Mesenchymal stem cell (in vitro differentiated cells and primary cell): Measurements from ENCODE around the gene FPR2.
A peak's percentile ranks its signal among the peaks of the same experiment; 100 is the strongest.

Experiments used
- DNase-seq: peaks from one replicate; pipeline ENCODE4 v3.0.0-alpha.2; 2013
- H2AFZ ChIP-seq: one replicate; pipeline ENCODE4 v1.6.1; 2013; ENCODE audit warnings: low read depth, mild to moderate bottlenecking, control low read depth, inconsistent platforms, low read length, moderate library complexity
- H2AK5ac ChIP-seq: 2 replicates; pipeline ENCODE4 v1.6.1; 2013; ENCODE audit warnings: low read length, moderate library complexity, mild to moderate bottlenecking, inconsistent platforms; ENCODE audit not compliant: severe bottlenecking
- H2BK120ac ChIP-seq: one replicate; pipeline ENCODE4 v1.6.1; 2013; ENCODE audit warnings: low read depth, mild to moderate bottlenecking, inconsistent platforms, low read length, moderate library complexity
- H2BK12ac ChIP-seq, 2 experiments: one replicate each; pipeline ENCODE4 v1.6.1; 2013; ENCODE audit warnings: inconsistent platforms in 2 of 2, low read length in 2 of 2, mild to moderate bottlenecking in 2 of 2, moderate library complexity in 2 of 2, control low read depth in 1 of 2
- H2BK15ac ChIP-seq: one replicate; pipeline ENCODE4 v1.6.1; 2013; ENCODE audit warnings: mild to moderate bottlenecking, low read depth, inconsistent platforms; ENCODE audit not compliant: poor library complexity, severe bottlenecking
- H2BK5ac ChIP-seq: 2 replicates; pipeline ENCODE4 v1.6.1; 2013; ENCODE audit warnings: low read depth, mild to moderate bottlenecking, low read length, control low read depth, inconsistent platforms; ENCODE audit not compliant: poor library complexity, severe bottlenecking
- H3K14ac ChIP-seq, 2 experiments: one replicate each; pipeline ENCODE4 v1.6.1; 2013; ENCODE audit warnings: inconsistent platforms in 2 of 2, low read length in 2 of 2, control low read depth in 1 of 2, mild to moderate bottlenecking in 1 of 2, moderate library complexity in 1 of 2
- H3K18ac ChIP-seq, 2 experiments: one replicate each; pipeline ENCODE4 v1.6.1; 2013; ENCODE audit warnings: inconsistent platforms in 2 of 2, low read length in 2 of 2, control low read depth in 1 of 2, low read depth in 1 of 2, mild to moderate bottlenecking in 1 of 2
- H3K23ac ChIP-seq, 2 experiments: one replicate each; pipeline ENCODE4 v1.6.1; 2013; ENCODE audit warnings: inconsistent platforms in 2 of 2, low read length in 2 of 2, mild to moderate bottlenecking in 2 of 2, moderate library complexity in 2 of 2, control low read depth in 1 of 2
- H3K27ac ChIP-seq: 2 replicates; pipeline ENCODE4 v1.5.1; 2013; ENCODE audit warnings: mild to moderate bottlenecking, moderate library complexity, low read length, control low read depth, inconsistent platforms; ENCODE audit not compliant: poor library complexity, severe bottlenecking
- H3K27me3 ChIP-seq, 2 experiments: 2 replicates each; pipeline versions ENCODE4 v1.6.1 to v1.7.0; 2013; ENCODE audit warnings: low read length in 2 of 2, mild to moderate bottlenecking in 2 of 2, moderate library complexity in 2 of 2, control low read depth in 1 of 2, inconsistent platforms in 1 of 2; ENCODE audit not compliant: control insufficient read depth in 1 of 2, insufficient read depth in 1 of 2
- H3K36me3 ChIP-seq, 2 experiments: 2 replicates each; pipeline versions ENCODE4 v1.6.1 to v1.7.0; 2013; ENCODE audit warnings: low read length in 2 of 2, control low read depth in 1 of 2, inconsistent platforms in 1 of 2, low read depth in 1 of 2, mild to moderate bottlenecking in 1 of 2; ENCODE audit not compliant: insufficient read depth in 2 of 2, control insufficient read depth in 1 of 2
- H3K4ac ChIP-seq, 2 experiments: one replicate each; pipeline ENCODE4 v1.6.1; 2013; ENCODE audit warnings: inconsistent platforms in 2 of 2, low read length in 2 of 2, mild to moderate bottlenecking in 2 of 2, moderate library complexity in 2 of 2, control low read depth in 1 of 2, low read depth in 1 of 2
- H3K4me1 ChIP-seq: 2 replicates; pipeline ENCODE4 v1.6.1; 2013; ENCODE audit warnings: low read depth, low read length, control low read depth; ENCODE audit not compliant: control insufficient read depth, insufficient read depth
- H3K4me2 ChIP-seq: 2 replicates; pipeline ENCODE4 v1.6.1; 2013; ENCODE audit warnings: low read length, mild to moderate bottlenecking, inconsistent platforms; ENCODE audit not compliant: poor library complexity, severe bottlenecking
- H3K4me3 ChIP-seq, 2 experiments: 2 replicates each; pipeline versions ENCODE4 v1.5.1 to v1.7.0; 2013; ENCODE audit warnings: low read length in 2 of 2, mild to moderate bottlenecking in 2 of 2, control low read depth in 1 of 2, low read depth in 1 of 2; ENCODE audit not compliant: insufficient read depth in 1 of 2
- H3K79me1 ChIP-seq: replicated peaks from 2 replicates; pipeline ENCODE4 v1.6.1; 2013; ENCODE audit warnings: mild to moderate bottlenecking, control low read depth, low read length, inconsistent platforms; ENCODE audit not compliant: poor library complexity, severe bottlenecking
- H3K9ac ChIP-seq: 2 replicates; pipeline ENCODE4 v1.7.0; 2013; ENCODE audit warnings: mild to moderate bottlenecking, low read length, moderate library complexity
- H3K9me3 ChIP-seq: 2 replicates; pipeline ENCODE4 v1.7.0; 2013; ENCODE audit warnings: mild to moderate bottlenecking, low read length; ENCODE audit not compliant: control insufficient read depth
- H4K8ac ChIP-seq: one replicate; pipeline ENCODE4 v1.6.1; 2013; ENCODE audit warnings: inconsistent platforms, mild to moderate bottlenecking, low read length, moderate library complexity
- H4K91ac ChIP-seq: one replicate; pipeline ENCODE4 v1.6.1; 2013; ENCODE audit warnings: mild to moderate bottlenecking, low read length, inconsistent platforms
- WGBS: methylation state at CpG from one replicate; pipeline ENCODE4 v1.1.7; 2013; ENCODE audit warnings: mixed read lengths; 5-methylcytosine and 5-hydroxymethylcytosine counted together

The FPR2 gene

DNA sequence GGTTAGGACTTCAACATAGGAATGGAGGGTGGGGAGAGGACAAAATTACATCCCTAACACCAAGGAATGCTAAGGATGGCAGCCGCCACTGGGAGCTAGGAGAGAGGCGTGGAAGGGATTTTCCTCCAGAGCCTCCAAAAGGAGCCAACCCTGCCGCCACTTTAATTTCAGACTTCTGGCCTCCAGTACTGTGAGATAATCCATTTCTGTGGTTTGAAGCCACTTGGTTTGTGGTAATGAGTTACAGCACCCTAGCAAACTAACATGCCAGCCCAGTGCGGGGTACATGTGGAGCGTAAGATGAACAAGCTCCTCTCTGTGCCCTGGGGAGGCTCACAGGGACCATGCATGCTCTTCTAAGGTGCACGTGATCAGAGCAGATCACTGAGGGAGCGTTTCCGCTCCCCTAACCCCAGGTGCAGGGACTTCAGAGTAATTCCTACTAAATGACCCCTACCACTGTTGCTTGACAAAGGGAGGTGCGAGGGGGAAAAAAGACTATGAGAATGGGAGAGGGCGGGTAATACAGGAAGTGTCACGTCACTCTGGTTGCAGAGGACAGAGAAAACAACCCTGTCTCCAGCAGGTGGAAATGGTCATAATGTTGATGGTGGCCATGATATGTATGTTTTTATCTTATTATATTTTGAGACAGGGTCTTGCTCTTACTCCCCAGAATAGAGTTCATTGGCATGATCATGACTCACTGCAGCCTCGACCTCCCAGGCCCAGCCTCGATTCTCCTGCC, 21.3 kb upstream of the FPR2 start:
- Histone ChIP-seq H2BK5ac (no peak overlapping the region), H2BK15ac (no peak overlapping the region), H3K9me3 (no peaks in the 10 kb centered on the region), H3K23ac (no peak overlapping the region), H3K27ac (no peak overlapping the region), H2BK12ac (no peak overlapping the region), H3K27me3 (no peaks in the 10 kb centered on the region), H3K4me3 (no peak overlapping the region), H2AK5ac (no peak overlapping the region), H3K4me2 (no peak overlapping the region), H4K8ac (no peak overlapping the region), H2AFZ (no peak overlapping the region), H3K36me3 (no peaks in the 10 kb centered on the region), H3K9ac (no peak overlapping the region), H3K4me1 (no peaks in the 10 kb centered on the region), H3K14ac (no peak overlapping the region), H3K4ac (no peak overlapping the region), H3K18ac (no peak overlapping the region), H3K79me1 (no peaks in the 10 kb centered on the region), H2BK120ac (no peak overlapping the region), H4K91ac (no peak overlapping the region)
- no peak for DNase-seq
- 76% methylated on average over 9 of the region's 13 CpGs for WGBS

DNA sequence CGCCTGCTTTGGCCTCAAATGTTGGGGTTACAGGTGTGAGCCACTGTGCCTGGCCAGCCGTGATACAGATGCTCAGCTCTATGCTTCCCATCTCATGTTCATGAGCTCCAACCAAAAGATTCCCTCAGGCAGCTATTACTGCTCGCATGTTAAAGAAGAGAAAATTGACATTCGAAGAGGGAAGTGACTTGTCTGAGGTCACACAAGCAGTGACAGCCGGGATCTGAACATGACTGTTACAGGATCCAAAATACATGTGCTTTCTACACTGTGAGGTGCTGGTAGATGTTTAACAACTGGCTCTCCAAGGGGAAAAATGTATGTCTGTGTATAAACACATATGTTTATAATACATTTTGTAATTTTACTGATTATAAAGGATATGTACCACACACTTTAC, 20.6 kb upstream of the FPR2 start:
- Histone ChIP-seq H3K14ac (no peak overlapping the region), H3K9me3 (no peaks in the 10 kb centered on the region), H2AFZ (no peak overlapping the region), H3K4me1 (no peaks in the 10 kb centered on the region), H3K23ac (no peak overlapping the region), H3K9ac (no peak overlapping the region), H2BK12ac (no peak overlapping the region), H3K4ac (no peak overlapping the region), H3K4me3 (no peak overlapping the region), H2BK120ac (no peak overlapping the region), H4K8ac (no peak overlapping the region), H3K27ac (no peak overlapping the region), H2BK5ac (no peak overlapping the region), H2BK15ac (no peak overlapping the region), H4K91ac (no peak overlapping the region), H3K79me1 (no peaks in the 10 kb centered on the region), H3K36me3 (no peaks in the 10 kb centered on the region), H3K18ac (no peak overlapping the region), H3K4me2 (no peak overlapping the region), H2AK5ac (no peak overlapping the region), H3K27me3 (no peaks in the 10 kb centered on the region)
- 81% methylated on average over 4 of the region's 5 CpGs for WGBS
- no peak for DNase-seq

DNA sequence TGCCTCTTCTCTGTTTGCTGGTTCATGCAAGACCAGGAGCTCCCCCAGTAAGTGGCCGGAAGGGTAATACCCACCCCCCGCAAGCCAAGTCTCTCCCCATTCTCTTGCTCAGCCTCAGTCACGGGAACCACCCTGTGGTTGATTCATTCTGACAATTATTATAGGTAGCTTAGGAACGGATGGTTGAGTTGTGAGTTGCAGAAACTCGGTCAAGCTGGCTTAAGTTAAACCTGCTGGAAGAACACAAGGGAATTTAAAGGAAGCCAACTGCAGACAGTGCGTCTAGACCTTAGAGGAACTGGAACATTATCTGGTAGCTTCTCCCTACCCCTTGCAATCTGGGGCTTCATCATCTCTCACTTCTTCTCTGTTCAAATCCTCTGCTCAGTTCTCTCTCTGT, 18.2 kb upstream of the FPR2 start:
- H2BK12ac ChIP-seq: no peak overlapping the region
- no peak for DNase-seq
- H3K9ac ChIP-seq: peak overlapping the region; percentile 72
- H3K23ac ChIP-seq: no peak overlapping the region
- no peak overlapping the region for H3K27ac ChIP-seq
- no peak overlapping the region for H2BK5ac ChIP-seq
- 59% methylated on average over 3 of the region's 6 CpGs for WGBS
- no peak overlapping the region for H2BK15ac ChIP-seq
- H3K36me3 ChIP-seq: no peaks in the 10 kb centered on the region
- no peaks in the 10 kb centered on the region for H3K79me1 ChIP-seq
- no peak overlapping the region for H2BK120ac ChIP-seq
- no peak overlapping the region for H2AFZ ChIP-seq
- no peaks in the 10 kb centered on the region for H3K9me3 ChIP-seq
- no peaks in the 10 kb centered on the region for H3K4me1 ChIP-seq
- no peak overlapping the region for H3K18ac ChIP-seq
- H3K4me3 ChIP-seq: no peak overlapping the region
- H3K14ac ChIP-seq: no peak overlapping the region
- H4K91ac ChIP-seq: no peak overlapping the region
- no peak overlapping the region for H3K4me2 ChIP-seq
- no peak overlapping the region for H2AK5ac ChIP-seq
- no peaks in the 10 kb centered on the region for H3K27me3 ChIP-seq
- H3K4ac ChIP-seq: no peak overlapping the region
- no peak overlapping the region for H4K8ac ChIP-seq

DNA sequence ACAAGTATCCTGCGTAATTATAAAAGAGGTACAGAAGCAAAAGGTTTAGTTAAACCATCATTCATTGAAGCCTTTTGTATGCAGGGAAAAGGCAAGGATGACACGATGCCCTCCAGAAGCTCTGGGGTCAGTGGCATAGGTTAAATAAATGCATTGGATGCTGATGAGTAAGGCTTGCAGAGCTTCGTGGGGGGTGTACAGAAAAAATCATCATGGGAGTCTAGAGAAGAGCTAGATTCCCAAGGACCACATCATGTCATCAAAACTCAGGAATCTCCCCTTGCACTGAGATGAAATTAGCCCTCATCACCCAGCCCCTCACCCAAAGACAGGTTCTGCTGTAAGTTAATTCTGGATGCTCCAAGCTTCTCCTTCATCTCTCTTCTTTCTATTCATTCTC, 17.6 kb upstream of the FPR2 start:
- H2BK12ac ChIP-seq: no peak overlapping the region

More for the DNA sequence above, 17.6 kb upstream of the FPR2 start:
- no peak overlapping the region for H4K91ac ChIP-seq
- H3K18ac ChIP-seq: no peak overlapping the region
- no peaks in the 10 kb centered on the region for H3K79me1 ChIP-seq
- 75% methylated on average over 3 of the region's 3 CpGs for WGBS
- H3K27me3 ChIP-seq: no peaks in the 10 kb centered on the region
- no peaks in the 10 kb centered on the region for H3K4me1 ChIP-seq
- H3K4me2 ChIP-seq: no peak overlapping the region
- H2AFZ ChIP-seq: no peak overlapping the region
- no peak overlapping the region for H2AK5ac ChIP-seq
- no peaks in the 10 kb centered on the region for H3K9me3 ChIP-seq
- no peak overlapping the region for H2BK5ac ChIP-seq
- H3K4ac ChIP-seq: no peak overlapping the region
- H3K36me3 ChIP-seq: no peaks in the 10 kb centered on the region
- H3K27ac ChIP-seq: no peak overlapping the region
- no peak overlapping the region for H3K14ac ChIP-seq
- no peak for DNase-seq
- no peak overlapping the region for H3K23ac ChIP-seq
- H4K8ac ChIP-seq: no peak overlapping the region
- H2BK120ac ChIP-seq: no peak overlapping the region
- no peak overlapping the region for H3K4me3 ChIP-seq
- peak overlapping the region; percentile 12 for H3K9ac ChIP-seq
- no peak overlapping the region for H2BK15ac ChIP-seq
